ENCODE data around the gene XYLT1.
A peak's percentile ranks its signal among the peaks of the same experiment; 100 is the strongest.

XYLT1 gene

DNA sequence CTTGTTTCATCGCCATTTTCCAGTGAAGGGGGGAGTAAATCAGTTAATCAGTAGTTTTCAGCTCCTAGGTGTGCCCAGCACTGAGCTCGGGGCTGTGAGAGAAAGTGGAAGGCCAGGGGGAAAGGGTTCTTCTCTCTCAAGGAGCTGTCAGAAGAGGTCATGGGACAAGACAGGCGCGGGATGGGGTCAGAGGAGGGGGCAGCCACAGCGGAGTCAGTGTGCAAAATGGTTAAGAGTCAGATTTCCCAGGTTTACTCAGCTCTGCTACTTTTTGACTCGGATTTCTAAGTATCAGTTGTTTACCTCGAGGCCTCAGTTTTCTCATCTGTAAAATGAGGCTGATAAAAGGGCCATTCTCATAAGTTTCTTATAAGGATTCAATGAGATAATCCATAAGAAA is 4.3 kb upstream of the XYLT1 start:
- ChIA-PET CTCF (no interaction called here), POLR2A (no interaction called here)
- H3K9me3 ChIP-seq (ENCODE audit: control insufficient read depth, insufficient read depth, low read depth, low read length): no peaks in the 10 kb centered on the region
- H3K4me3 ChIP-seq (ENCODE audit: low read depth, low read length): no peak overlapping the region
- no peaks in the 10 kb centered on the region for H3K36me3 ChIP-seq (ENCODE audit: control insufficient read depth in 2 of 2, insufficient read depth in 1 of 2, low read length in 2 of 2)
- TF ChIP-seq ZNF585B (tag by site-specific recombination; IDR thresholded peaks at IDR 0.05) (no peak), GFI1B (tag by site-specific recombination; IDR thresholded peaks at IDR 0.05) (no peak)
- H3K4me1 ChIP-seq (ENCODE audit: control insufficient read depth, insufficient read depth, low read length): peaks cover 3% of the 10 kb centered on the region; the same call in 1 of the 2 replicates
- no peak overlapping the region for H3K27ac ChIP-seq (ENCODE audit: extremely low read depth, low read depth, low read length)

DNA sequence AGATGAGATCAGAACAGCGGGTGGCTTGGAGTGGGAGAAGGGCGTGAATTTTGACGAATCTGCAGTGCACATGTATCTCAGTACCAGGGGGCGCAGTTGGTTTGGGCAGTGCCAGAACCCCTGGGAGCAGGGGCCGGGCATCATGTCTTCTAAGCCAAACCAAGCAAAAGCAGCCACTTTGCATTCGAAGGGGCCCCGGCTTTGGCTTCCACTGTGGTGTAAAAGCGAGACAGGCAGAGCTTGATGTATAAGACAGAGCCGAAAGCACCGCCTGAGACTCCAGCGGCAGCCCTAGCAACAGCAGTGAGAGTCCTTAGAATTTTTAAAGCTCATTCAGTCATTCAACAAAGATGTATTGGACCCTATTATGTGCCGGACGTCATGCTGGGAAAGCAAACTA is 3.8 kb upstream of the XYLT1 start:
- POLR2A ChIA-PET: no interaction called here

DNA sequence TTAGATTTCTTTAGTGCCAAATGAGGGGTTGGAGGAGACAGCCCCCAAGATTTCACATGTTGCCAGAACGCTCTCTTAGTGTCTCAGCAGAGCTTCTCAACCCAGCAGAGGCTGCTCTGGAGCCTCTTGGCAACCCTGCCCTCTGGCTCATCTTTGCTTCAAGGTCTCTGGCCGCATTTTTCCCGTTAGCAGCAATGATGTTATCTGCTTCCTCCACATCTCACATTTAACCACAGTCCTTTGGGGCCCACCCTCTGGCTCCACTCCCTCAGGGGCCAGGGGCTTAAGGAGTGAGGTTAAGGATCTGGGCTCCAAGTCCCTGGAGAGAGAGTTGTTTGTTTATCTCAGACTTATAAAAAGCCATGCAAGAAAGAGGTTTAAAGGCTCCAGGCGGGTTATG is 3.3 kb upstream of the XYLT1 start:
- Histone ChIP-seq H3K27ac (ENCODE audit: extremely low read depth, low read depth, low read length) (no peak overlapping the region), H3K36me3 (ENCODE audit: control insufficient read depth in 2 of 2, insufficient read depth in 1 of 2, low read length in 2 of 2) (no peaks in the 10 kb centered on the region), H3K4me1 (ENCODE audit: control insufficient read depth, insufficient read depth, low read length) (peaks cover 3% of the 10 kb centered on the region; the same call in 1 of the 2 replicates), H3K4me3 (ENCODE audit: low read depth, low read length) (no peak overlapping the region), H3K9me3 (ENCODE audit: control insufficient read depth, insufficient read depth, low read depth, low read length) (no peaks in the 10 kb centered on the region)
- TF ChIP-seq TCF7L2 (IDR thresholded peaks at IDR 0.05; ENCODE audit: borderline replicate concordance, low read depth, low read length) (peak; percentile 38; the same call in 1 of the 2 replicates), ZXDB (tag by site-specific recombination; IDR thresholded peaks at IDR 0.05) (no peak)
- ChIA-PET POLR2A (no interaction called here), CTCF (no interaction called here)

More for the DNA sequence above, 3.8 kb upstream of the XYLT1 start:
- H3K4me1 ChIP-seq (ENCODE audit: control insufficient read depth, insufficient read depth, low read length): peaks cover 3% of the 10 kb centered on the region; the same call in 1 of the 2 replicates
- CTCF ChIA-PET: no interaction called here
- H3K27ac ChIP-seq (ENCODE audit: extremely low read depth, low read depth, low read length): no peak overlapping the region
- no peaks in the 10 kb centered on the region for H3K9me3 ChIP-seq (ENCODE audit: control insufficient read depth, insufficient read depth, low read depth, low read length)
- H3K4me3 ChIP-seq (ENCODE audit: low read depth, low read length): no peak overlapping the region
- no peaks in the 10 kb centered on the region for H3K36me3 ChIP-seq (ENCODE audit: control insufficient read depth in 2 of 2, insufficient read depth in 1 of 2, low read length in 2 of 2)
- TF ChIP-seq ZNF121 (tag by site-specific recombination; IDR thresholded peaks at IDR 0.05) (no peak), ZNF544 (tag by site-specific recombination; IDR thresholded peaks at IDR 0.05) (no peak), ZBTB7A (tag by site-specific recombination; IDR thresholded peaks at IDR 0.05; ENCODE audit: low read depth) (no peak), ZNF747 (tag by site-specific recombination; IDR thresholded peaks at IDR 0.05) (no peak), ZNF16 (tag by site-specific recombination; IDR thresholded peaks at IDR 0.05; ENCODE audit: low read depth) (no peak), ZNF777 (tag by site-specific recombination; IDR thresholded peaks at IDR 0.05; ENCODE audit: borderline replicate concordance) (no peak), ZNF211 (tag by site-specific recombination; IDR thresholded peaks at IDR 0.05; ENCODE audit: low read depth) (no peak), ZEB2 (tag by site-specific recombination; IDR thresholded peaks at IDR 0.05) (no peak), KLF16 (tag by site-specific recombination; IDR thresholded peaks at IDR 0.05) (no peak), HOXD13 (CRISPR knock-in tag; IDR thresholded peaks at IDR 0.05; ENCODE audit: borderline replicate concordance) (no peak)
- TF ChIP-seq, protein P1, sequence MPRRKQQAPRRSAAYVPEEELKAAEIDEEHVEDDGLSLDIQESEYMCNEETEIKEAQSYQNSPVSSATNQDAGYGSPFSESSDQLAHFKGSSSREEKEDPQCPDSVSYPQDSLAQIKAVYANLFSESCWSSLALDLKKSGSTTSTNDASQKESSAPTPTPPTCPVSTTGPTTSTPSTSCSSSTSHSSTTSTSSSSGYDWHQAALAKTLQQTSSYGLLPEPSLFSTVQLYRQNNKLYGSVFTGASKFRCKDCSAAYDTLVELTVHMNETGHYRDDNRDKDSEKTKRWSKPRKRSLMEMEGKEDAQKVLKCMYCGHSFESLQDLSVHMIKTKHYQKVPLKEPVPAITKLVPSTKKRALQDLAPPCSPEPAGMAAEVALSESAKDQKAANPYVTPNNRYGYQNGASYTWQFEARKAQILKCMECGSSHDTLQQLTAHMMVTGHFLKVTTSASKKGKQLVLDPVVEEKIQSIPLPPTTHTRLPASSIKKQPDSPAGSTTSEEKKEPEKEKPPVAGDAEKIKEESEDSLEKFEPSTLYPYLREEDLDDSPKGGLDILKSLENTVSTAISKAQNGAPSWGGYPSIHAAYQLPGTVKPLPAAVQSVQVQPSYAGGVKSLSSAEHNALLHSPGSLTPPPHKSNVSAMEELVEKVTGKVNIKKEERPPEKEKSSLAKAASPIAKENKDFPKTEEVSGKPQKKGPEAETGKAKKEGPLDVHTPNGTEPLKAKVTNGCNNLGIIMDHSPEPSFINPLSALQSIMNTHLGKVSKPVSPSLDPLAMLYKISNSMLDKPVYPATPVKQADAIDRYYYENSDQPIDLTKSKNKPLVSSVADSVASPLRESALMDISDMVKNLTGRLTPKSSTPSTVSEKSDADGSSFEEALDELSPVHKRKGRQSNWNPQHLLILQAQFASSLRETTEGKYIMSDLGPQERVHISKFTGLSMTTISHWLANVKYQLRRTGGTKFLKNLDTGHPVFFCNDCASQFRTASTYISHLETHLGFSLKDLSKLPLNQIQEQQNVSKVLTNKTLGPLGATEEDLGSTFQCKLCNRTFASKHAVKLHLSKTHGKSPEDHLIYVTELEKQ (tag by site-specific recombination; IDR thresholded peaks at IDR 0.05; ENCODE audit: borderline replicate concordance): no peak
- TF ChIP-seq, protein P2, sequence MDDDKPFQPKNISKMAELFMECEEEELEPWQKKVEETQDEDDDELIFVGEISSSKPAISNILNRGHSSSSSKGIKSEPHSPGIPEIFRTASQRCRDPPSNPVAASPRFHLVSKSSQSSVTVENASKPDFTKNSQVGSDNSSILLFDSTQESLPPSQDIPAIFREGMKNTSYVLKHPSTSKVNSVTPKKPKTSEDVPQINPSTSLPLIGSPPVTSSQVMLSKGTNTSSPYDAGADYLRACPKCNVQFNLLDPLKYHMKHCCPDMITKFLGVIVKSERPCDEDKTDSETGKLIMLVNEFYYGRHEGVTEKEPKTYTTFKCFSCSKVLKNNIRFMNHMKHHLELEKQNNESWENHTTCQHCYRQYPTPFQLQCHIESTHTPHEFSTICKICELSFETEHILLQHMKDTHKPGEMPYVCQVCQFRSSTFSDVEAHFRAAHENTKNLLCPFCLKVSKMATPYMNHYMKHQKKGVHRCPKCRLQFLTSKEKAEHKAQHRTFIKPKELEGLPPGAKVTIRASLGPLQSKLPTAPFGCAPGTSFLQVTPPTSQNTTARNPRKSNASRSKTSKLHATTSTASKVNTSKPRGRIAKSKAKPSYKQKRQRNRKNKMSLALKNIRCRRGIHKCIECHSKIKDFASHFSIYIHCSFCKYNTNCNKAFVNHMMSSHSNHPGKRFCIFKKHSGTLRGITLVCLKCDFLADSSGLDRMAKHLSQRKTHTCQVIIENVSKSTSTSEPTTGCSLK (tag by site-specific recombination; IDR thresholded peaks at IDR 0.05): no peak

All from HEK293 (cell line).